Stimulated activated CD8-positive, alpha-beta memory T cell treated with anti-CD3 and anti-CD28 coated beads, Interleukin-4, amount 100 ng/mL, for 48 hours (primary cell): ENCODE data around the gene KCNA10.
"Not testable (repeated sequence)": the region's sequence is repeated elsewhere in the genome, so short reads cannot be mapped to it uniquely, and the experiment has no call there.

Source experiments
- DNase-seq: peaks from one replicate; pipeline ENCODE4 v3.0.0-alpha.2; 2020

The KCNA10 gene

GRCh38 chr1:110533230-110533629 lies 14.3 kb upstream of the KCNA10 start:
- no peak for DNase-seq

GRCh38 chr1:110529011-110529410 lies 10.0 kb upstream of the KCNA10 start:
- DNase-seq: no peak

- DNase-seq: no peak
Measured at GRCh38 chr1:110526201-110526780, 7.3 kb upstream of the KCNA10 start.

- DNase-seq: no peak
Measured at GRCh38 chr1:110525249-110525595, 6.2 kb upstream of the KCNA10 start.

GRCh38 chr1:110524311-110525248 lies 5.6 kb upstream of the KCNA10 start:
- DNase-seq: peak; percentile 71

GRCh38 chr1:110523011-110523410 lies 4.0 kb upstream of the KCNA10 start:
- DNase-seq: no peak

GRCh38 chr1:110522560-110522959 lies 3.6 kb upstream of the KCNA10 start:
- DNase-seq: no peak

- no peak for DNase-seq
Measured at GRCh38 chr1:110520827-110521226, 1.9 kb upstream of the KCNA10 start.

- DNase-seq: no peak
Measured at GRCh38 chr1:110515891-110516290, 3.1 kb downstream of the KCNA10 start.

- no peak for DNase-seq
Measured at GRCh38 chr1:110515041-110515440, 3.9 kb downstream of the KCNA10 start.

GRCh38 chr1:110513511-110513910 lies 5.5 kb downstream of the KCNA10 start:
- no peak for DNase-seq

GRCh38 chr1:110511436-110511835 lies 7.5 kb downstream of the KCNA10 start:
- no peak for DNase-seq

GRCh38 chr1:110510921-110511320 lies 8.1 kb downstream of the KCNA10 start:
- DNase-seq: not testable (repeated sequence)

GRCh38 chr1:110509655-110510054 lies 9.3 kb downstream of the KCNA10 start:
- DNase-seq: no peak

- no peak for DNase-seq
Measured at GRCh38 chr1:110508028-110508940, 10.7 kb downstream of the KCNA10 start.

- DNase-seq: no peak
Measured at GRCh38 chr1:110506541-110506940, 12.4 kb downstream of the KCNA10 start.

- DNase-seq: no peak
Measured at GRCh38 chr1:110505596-110505995, 13.4 kb downstream of the KCNA10 start.

GRCh38 chr1:110504226-110504625 lies 14.7 kb downstream of the KCNA10 start:
- DNase-seq: no peak

- DNase-seq: no peak
Measured at GRCh38 chr1:110503471-110503870, 15.5 kb downstream of the KCNA10 start.

- DNase-seq: no peak
Measured at GRCh38 chr1:110502402-110503151, 16.4 kb downstream of the KCNA10 start.

GRCh38 chr1:110501488-110502132 lies 17.4 kb downstream of the KCNA10 start:
- DNase-seq: no peak

- no peak for DNase-seq
Measured at GRCh38 chr1:110498270-110498669, 20.7 kb downstream of the KCNA10 start.
